ENCODE measurements around the gene MBD2. TPM values are rescaled to one million over a fixed set of nuclear protein-coding genes. Genes with fewer than 3 reads are reported as not detected.

The MBD2 gene
- total RNA-seq, 4 donors from 2014 or later = 54.2 to 63.5 (median 59.5) TPM

DNA sequence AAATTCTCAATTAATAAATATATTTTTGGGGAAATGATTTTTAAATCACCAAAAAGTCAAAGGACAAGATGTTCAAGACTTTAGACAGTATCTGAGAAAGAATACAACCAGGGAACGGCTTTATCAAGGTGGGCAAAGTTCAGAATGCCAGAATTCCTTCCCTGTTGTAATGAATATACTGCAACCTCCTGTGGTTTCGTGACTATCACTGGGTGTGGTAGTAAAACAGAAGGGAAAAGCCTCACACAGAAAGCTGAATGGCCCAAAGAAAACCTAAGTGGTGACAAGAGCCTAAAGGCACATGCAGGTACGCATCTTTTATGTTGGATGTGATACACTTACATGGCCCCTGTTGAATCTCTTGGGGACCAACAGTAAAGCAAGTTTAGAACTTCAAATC, 37.1 kb downstream of the MBD2 start:
- H3K4me3 ChIP-seq (ENCODE audit: low read depth, poor library complexity, severe bottlenecking) = no peak overlapping the region
- 93 to 94% methylated on average over 3 of the region's 3 CpGs for WGBS, 2 donors
- no peak for TF ChIP-seq CTCF (IDR thresholded peaks at IDR 0.05)
- TF ChIP-seq POLR2A (IDR thresholded peaks at IDR 0.05) = no peak
- intact Hi-C loops (cut with DNase I; ENCODE audit: low total_unique reads) = no loop called here
- no peak for DNase-seq (ENCODE audit: low spot score in 2 of 2)

GRCh38 chr18:54184836-54185235, 39.6 kb downstream of the MBD2 start:
- no peak overlapping the region for H3K4me3 ChIP-seq (ENCODE audit: low read depth, poor library complexity, severe bottlenecking)
- intact Hi-C loops (cut with DNase I; ENCODE audit: low total_unique reads) = no loop called here
- no peak for TF ChIP-seq CTCF (IDR thresholded peaks at IDR 0.05)
- no peak for TF ChIP-seq POLR2A (IDR thresholded peaks at IDR 0.05)
- DNase-seq (ENCODE audit: low spot score in 2 of 2) = no peak

DNA sequence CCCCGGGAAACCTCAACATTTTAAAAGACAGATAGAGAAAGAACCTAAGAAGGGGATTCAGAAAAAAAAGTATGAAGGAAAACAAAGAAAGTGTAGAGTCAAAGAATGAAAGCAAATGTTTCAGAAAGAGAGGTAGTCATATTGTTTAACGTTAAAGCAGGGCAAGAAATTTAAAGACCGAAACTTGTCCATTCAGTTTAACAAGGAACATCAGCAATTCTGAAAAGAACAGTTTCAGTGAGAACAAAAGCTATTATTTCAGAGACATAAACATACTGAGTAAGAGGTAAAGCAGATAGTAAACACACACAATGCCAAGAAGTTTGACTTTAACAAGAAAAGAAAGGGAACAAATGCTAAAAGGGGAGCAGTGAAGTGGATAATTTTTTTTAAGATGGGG, 41.1 kb downstream of the MBD2 start:
- intact Hi-C loops (cut with DNase I; ENCODE audit: low total_unique reads) = no loop called here
- H3K4me3 ChIP-seq (ENCODE audit: low read depth, poor library complexity, severe bottlenecking) = no peak overlapping the region
- TF ChIP-seq CTCF (IDR thresholded peaks at IDR 0.05) (no peak), POLR2A (IDR thresholded peaks at IDR 0.05) (no peak)
- DNase-seq (ENCODE audit: low spot score in 2 of 2) = no peak
- WGBS, 2 donors = 82 to 83% methylated on average over 3 of the region's 3 CpGs

GRCh38 chr18:54181856-54182602, 42.4 kb downstream of the MBD2 start:
- intact Hi-C loops (cut with DNase I; ENCODE audit: low total_unique reads) = no loop called here
- no peak for TF ChIP-seq POLR2A (IDR thresholded peaks at IDR 0.05)
- TF ChIP-seq CTCF (IDR thresholded peaks at IDR 0.05) = no peak
- DNase-seq (ENCODE audit: low spot score in 2 of 2) = no peak
- 81 to 100% methylated on average over 1 of the region's 1 CpG for WGBS, 2 donors
- no peak overlapping the region for H3K4me3 ChIP-seq (ENCODE audit: low read depth, poor library complexity, severe bottlenecking)

DNA sequence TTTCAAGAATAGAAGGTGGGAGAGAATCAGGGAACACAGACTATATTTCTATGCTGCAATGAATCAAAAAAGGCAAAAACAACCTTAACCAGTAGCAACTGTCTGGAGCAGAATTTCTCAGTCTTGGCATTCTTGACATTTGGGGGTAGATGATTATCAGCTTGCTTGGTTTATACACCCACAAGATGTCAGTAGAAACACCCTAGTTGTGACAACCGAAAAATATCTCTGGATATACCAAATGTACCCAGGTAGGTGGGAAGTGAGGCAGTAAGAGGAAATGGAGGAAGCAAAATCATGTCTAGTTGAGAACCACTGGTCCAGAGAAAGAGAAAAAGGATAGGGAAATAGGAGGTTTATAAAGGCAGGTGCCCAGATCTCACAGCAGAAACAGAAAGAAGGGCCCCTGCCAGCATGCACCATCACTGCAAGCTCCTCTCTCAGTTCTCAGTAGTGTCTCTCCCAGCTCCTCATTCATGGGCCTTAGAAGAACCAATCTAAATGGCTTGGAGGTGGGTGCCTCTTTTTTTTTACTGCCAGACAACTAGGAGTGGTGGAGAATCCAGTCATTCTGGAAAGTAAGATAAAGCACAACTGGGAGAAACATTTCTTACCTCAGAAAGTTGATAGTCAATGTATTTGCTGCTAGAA, 50.4 kb downstream of the MBD2 start:
- H3K4me3 ChIP-seq (ENCODE audit: low read depth, poor library complexity, severe bottlenecking) = no peak overlapping the region
- intact Hi-C loops (cut with DNase I; ENCODE audit: low total_unique reads) = no loop called here
- WGBS, 2 donors = 81 to 84% methylated on average over 1 of the region's 1 CpG
- no peak for DNase-seq (ENCODE audit: low spot score in 2 of 2)
- no peak for TF ChIP-seq POLR2A (IDR thresholded peaks at IDR 0.05)

DNA sequence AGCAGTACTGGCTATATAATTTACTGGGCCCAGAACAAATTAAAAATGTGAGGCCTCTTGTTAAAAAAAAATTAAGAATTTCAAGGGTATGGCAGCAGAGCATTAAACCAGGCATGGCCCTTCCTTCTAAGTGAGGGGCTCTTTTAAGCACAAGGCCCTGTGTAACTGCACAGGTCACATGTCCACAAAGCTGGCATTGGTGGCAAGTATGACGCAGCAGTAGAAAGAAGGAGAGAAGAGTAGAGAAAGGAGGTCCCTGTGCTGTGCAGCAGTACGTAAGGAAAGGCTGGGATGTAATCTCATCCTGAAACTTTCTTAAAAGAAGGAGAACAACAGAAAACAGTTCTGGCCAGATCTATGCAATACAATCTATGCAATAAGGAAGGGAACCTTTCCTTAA, 51.2 kb downstream of the MBD2 start:
- TF ChIP-seq CTCF (IDR thresholded peaks at IDR 0.05) = no peak
- TF ChIP-seq POLR2A (IDR thresholded peaks at IDR 0.05) = no peak
- WGBS, 2 donors = 86 to 89% methylated on average over 2 of the region's 2 CpGs
- H3K4me3 ChIP-seq (ENCODE audit: low read depth, poor library complexity, severe bottlenecking) = no peak overlapping the region
- intact Hi-C loops (cut with DNase I; ENCODE audit: low total_unique reads) = no loop called here
- DNase-seq (ENCODE audit: low spot score in 2 of 2) = no peak
